B cell (primary cell): ENCODE data around the gene TUBA4B.

ENCODE experiments used
- EZH2 ChIP-seq: IDR thresholded peaks from 2 replicates; pipeline ENCODE4 v1.6.1; 2012; ENCODE audit warnings: borderline replicate concordance, low read depth, mild to moderate bottlenecking, moderate library complexity, low read length; ENCODE audit not compliant: insufficient read depth, poor library complexity, severe bottlenecking
- TF ChIP-seq, protein P1 (sequence below): fragments of 200-600 bp; IDR thresholded peaks from one replicate; pipeline ENCODE4 v1.8.0; 2022; ENCODE audit warnings: antibody characterized with exemption, mild to moderate bottlenecking

DNA sequence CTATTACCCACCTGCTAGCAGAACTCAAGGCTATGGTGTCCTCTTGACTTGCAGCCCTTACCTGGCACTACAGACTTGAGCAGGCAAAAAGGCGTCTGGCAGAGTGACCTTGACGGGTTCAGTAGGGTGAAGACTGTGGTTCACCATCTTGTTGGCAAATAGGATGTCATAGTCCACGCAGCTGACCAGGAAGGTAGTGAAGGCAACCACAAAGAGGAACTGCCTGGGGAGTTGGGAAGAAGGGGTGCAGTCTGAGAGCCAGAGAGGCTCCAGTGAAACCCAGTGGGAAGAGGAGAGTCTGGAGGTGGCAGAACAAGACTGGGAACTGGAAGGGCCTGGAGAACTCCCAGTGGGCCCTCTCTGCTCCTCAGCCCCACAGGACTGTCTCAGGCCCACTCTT, 27.7 kb upstream of the TUBA4B start:
- TF ChIP-seq, protein P1, sequence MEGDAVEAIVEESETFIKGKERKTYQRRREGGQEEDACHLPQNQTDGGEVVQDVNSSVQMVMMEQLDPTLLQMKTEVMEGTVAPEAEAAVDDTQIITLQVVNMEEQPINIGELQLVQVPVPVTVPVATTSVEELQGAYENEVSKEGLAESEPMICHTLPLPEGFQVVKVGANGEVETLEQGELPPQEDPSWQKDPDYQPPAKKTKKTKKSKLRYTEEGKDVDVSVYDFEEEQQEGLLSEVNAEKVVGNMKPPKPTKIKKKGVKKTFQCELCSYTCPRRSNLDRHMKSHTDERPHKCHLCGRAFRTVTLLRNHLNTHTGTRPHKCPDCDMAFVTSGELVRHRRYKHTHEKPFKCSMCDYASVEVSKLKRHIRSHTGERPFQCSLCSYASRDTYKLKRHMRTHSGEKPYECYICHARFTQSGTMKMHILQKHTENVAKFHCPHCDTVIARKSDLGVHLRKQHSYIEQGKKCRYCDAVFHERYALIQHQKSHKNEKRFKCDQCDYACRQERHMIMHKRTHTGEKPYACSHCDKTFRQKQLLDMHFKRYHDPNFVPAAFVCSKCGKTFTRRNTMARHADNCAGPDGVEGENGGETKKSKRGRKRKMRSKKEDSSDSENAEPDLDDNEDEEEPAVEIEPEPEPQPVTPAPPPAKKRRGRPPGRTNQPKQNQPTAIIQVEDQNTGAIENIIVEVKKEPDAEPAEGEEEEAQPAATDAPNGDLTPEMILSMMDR = no peak
- no peak for TF ChIP-seq EZH2
